Endothelial cell of hepatic sinusoid (primary cell): Measurements from ENCODE around the gene TALDO1.

Source experiments
- in situ Hi-C: cut with HindIII; loops from 2 replicates; pipeline ENCODE4 v1.10.0; 2017; ENCODE audit warnings: low sequenced_read_pairs

Gene TALDO1

GRCh38 chr11:813072-813455 is 65.8 kb downstream of the TALDO1 start:
- in situ Hi-C loops, result loop anchor here (10.0 kb wide), 1 partner anchor 102 kb away; the partner anchor contains the start of gene CHID1

- in situ Hi-C loops, result loop anchor here (10.0 kb wide), 1 partner anchor 101 kb away; the partner anchor contains the start of gene CHID1
Measured at GRCh38 chr11:813456-814096, 66.3 kb downstream of the TALDO1 start.
